Keratinocyte (primary cell): ENCODE results near the gene SYNJ2. TPM values are rescaled to one million over a fixed set of nuclear protein-coding genes. Genes with fewer than 3 reads are reported as not detected.

Experiments used
- DNase-seq: peaks from one replicate; pipeline ENCODE4 v3.0.0-alpha.2; 2011; ENCODE audit warnings: low read depth, missing footprints, low spot score
- FAIRE-seq: peaks from 2 replicates; lab custom pipeline; 2011; peaks lifted over from hg19 to GRCh38; lab: Jason Lieb, UNC
- H2AFZ ChIP-seq: 2 replicates; pipeline ENCODE4 v1.6.0; 2012; ENCODE audit warnings: low read length, control low read depth, inconsistent platforms; ENCODE audit not compliant: control insufficient read depth
- H3K27ac ChIP-seq: 2 replicates; pipeline ENCODE4 v1.5.1; 2011; ENCODE audit warnings: low read length; ENCODE audit not compliant: control insufficient read depth, insufficient read depth
- H3K27me3 ChIP-seq: 3 replicates; pipeline ENCODE4 v1.6.0; 2011; ENCODE audit warnings: low read length; ENCODE audit not compliant: control insufficient read depth, insufficient read depth; ENCODE audit errors: extremely low read depth
- H3K36me3 ChIP-seq, 2 experiments: 2 replicates in 1 of 2; 3 replicates in 1 of 2; pipeline ENCODE4 v1.5.1; 2011; ENCODE audit warnings: low read length in 2 of 2, mild to moderate bottlenecking in 1 of 2; ENCODE audit not compliant: control insufficient read depth in 2 of 2, insufficient read depth in 2 of 2; ENCODE audit errors: extremely low read depth in 1 of 2
- H3K4me1 ChIP-seq: 3 replicates; pipeline ENCODE4 v1.5.1; 2011; ENCODE audit warnings: low read length; ENCODE audit not compliant: control insufficient read depth, insufficient read depth; ENCODE audit errors: extremely low read depth
- H3K4me2 ChIP-seq: 3 replicates; pipeline ENCODE4 v1.6.0; 2011; ENCODE audit warnings: low read depth, low read length; ENCODE audit not compliant: control insufficient read depth, insufficient read depth; ENCODE audit errors: extremely low read depth
- H3K4me3 ChIP-seq, 3 experiments: fragments of 200-600 bp in 1 of 3; sonication (generic) in 1 of 3; 2 replicates in 2 of 3; 3 replicates in 1 of 3; pipeline ENCODE4 v1.5.1; 2011 to 2016; ENCODE audit warnings: low read length in 3 of 3, mild to moderate bottlenecking in 3 of 3, control low read depth in 2 of 3, inconsistent platforms in 1 of 3, low read depth in 1 of 3, mixed read lengths in 1 of 3, mixed run types in 1 of 3, moderate library complexity in 1 of 3; ENCODE audit not compliant: control insufficient read depth in 2 of 3, insufficient read depth in 2 of 3; ENCODE audit errors: extremely low read depth in 1 of 3
- H3K79me2 ChIP-seq: 2 replicates; pipeline ENCODE4 v1.6.0; 2012; ENCODE audit warnings: low read length; ENCODE audit not compliant: control insufficient read depth, insufficient read depth
- H3K9ac ChIP-seq: 3 replicates; pipeline ENCODE4 v1.6.0; 2011; ENCODE audit warnings: low read length; ENCODE audit not compliant: control insufficient read depth, insufficient read depth; ENCODE audit errors: extremely low read depth
- H3K9me1 ChIP-seq: 3 replicates; pipeline ENCODE4 v1.6.0; 2011; ENCODE audit warnings: low read length; ENCODE audit not compliant: control insufficient read depth, insufficient read depth; ENCODE audit errors: extremely low read depth
- H3K9me3 ChIP-seq: 2 replicates; pipeline ENCODE4 v1.5.1; 2012; ENCODE audit warnings: low read depth, low read length; ENCODE audit not compliant: control insufficient read depth
- H4K20me1 ChIP-seq: 3 replicates; pipeline ENCODE4 v1.6.0; 2011; ENCODE audit warnings: low read length; ENCODE audit not compliant: control insufficient read depth, insufficient read depth; ENCODE audit errors: extremely low read depth
- EZH2 ChIP-seq: IDR thresholded peaks from one replicate; pipeline ENCODE4 v1.6.1; 2012; ENCODE audit warnings: inconsistent platforms, mild to moderate bottlenecking, low read length, moderate library complexity
- dilution Hi-C: fragments of 300-500 bp; cut with MboI; formaldehyde crosslinking; loops from one replicate; pipeline ENCODE4 v1.7.0; 2020; ENCODE audit warnings: low sequenced_read_pairs; ENCODE audit not compliant: extremely low pct_ligation_motif_present
- polyA plus RNA-seq, 5 experiments: library from polyadenylated mRNA; depleted of rRNA in 3 of 5; stranded (reverse) in 3 of 5; stranded (forward) in 1 of 5; unstranded in 1 of 5; fragments of >200 nt; gene quantifications; 1 replicate in 1 of 5; 2 replicates in 3 of 5; 3 replicates in 1 of 5; pipeline versions ENCODE4 v1.2.1 to v1.2.3, GENCODE V29; 2011 to 2012; ENCODE audit warnings: missing spikeins in 2 of 5, low read depth in 1 of 5, low replicate concordance in 1 of 5
- TF ChIP-seq, protein P1 (sequence below), 3 experiments: IDR thresholded peaks in 1 of 3; conservative IDR thresholded peaks in 1 of 3; optimal IDR thresholded peaks in 1 of 3; 2 replicates in 2 of 3; 3 replicates in 1 of 3; pipeline versions ENCODE3 to v1.5.1; 2011; ENCODE audit warnings: low read length in 3 of 3, mild to moderate bottlenecking in 3 of 3, moderate library complexity in 2 of 3, control low read depth in 1 of 3, inconsistent platforms in 1 of 3; ENCODE audit not compliant: insufficient read depth in 2 of 3; ENCODE audit errors: extremely low read depth in 1 of 3

SYNJ2 gene
- polyA plus RNA-seq, 1 donor (not counting 4 experiments of a cell fraction or from before 2014, with no cell fraction given) = 8.6 TPM

DNA sequence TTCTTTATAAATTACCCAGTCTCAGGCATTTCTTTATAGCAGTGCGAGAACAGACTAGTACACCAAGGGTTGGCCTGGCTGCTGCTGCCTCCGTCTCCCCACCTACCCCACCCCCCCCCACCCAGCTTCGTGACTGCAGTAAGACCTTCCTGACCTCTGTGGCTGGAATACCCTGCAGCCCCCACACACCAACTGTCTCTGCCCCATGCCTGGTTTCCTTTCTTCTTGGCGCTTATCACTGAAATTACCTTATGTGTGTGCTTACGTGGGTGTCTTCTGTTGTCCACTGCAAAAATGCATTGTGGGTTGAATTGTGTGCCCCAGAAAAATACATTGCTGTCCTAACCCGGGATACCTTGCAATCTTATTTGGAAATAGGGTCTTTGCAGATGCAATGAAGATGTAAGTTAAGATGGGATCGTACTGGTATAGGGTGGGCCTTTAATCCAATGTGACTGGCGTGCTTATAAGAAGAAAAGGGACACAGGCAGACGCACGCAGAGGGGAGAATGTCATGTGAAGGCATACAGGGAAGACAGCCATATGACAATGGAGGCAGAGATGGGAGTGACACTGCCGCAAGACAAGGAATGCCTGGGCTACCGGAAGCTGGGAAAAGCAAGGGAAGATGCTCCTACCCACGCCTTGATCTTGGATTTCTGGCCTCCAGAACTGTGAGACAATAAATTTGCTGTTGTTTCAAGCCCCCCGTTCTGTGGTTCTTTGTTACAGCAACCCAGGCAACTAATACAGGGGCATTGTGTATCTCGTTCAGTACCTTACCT lies 15.4 kb downstream of the SYNJ2 start:
- no peak for FAIRE-seq
- Histone ChIP-seq H4K20me1 (no peaks in the 10 kb centered on the region), H3K27ac (no peak overlapping the region)

DNA sequence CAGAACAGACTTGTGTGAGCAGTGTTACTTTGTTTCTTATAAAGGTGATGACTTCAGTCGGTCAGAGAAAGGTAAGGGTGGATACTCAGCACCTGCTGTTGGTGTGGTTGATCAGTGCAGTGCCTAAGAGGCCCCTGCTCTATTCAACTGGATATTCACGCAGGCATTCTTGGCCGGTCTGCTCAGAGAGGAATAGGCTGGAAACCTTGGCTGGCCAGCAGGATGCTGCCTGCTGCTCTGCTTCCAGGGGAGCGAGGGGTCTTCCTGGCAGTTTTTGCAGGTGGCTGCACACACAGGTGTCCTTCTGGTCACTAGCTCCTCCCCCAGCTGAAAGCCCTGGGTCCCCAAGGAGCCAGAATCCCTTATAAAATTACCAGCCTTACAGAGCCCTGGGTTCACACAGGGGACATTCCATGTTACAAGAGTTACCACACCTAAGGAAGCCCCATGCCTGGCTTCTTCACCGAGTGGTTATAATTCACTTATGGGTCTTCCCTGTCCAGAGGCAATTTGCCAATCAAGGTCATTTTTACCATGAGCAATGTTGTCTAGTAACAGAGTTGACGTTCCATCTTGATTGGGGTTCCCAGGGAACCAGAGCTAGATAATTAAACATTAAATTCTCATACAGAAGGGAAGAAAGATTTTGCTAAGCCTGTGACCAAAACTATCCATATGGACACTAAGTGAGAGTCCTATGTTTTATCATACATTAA lies 16.4 kb downstream of the SYNJ2 start:
- Histone ChIP-seq H3K9me1 (no peaks in the 10 kb centered on the region), H3K4me3 (no peak overlapping the region), H3K4me2 (no peak overlapping the region), H3K9me3 (no peaks in the 10 kb centered on the region), H3K27ac (no peak overlapping the region), H3K27me3 (no peaks in the 10 kb centered on the region), H3K4me1 (peaks cover 14% of the 10 kb centered on the region), H3K79me2 (peaks cover 28% of the 10 kb centered on the region), H3K36me3 (no peaks in the 10 kb centered on the region), H4K20me1 (no peaks in the 10 kb centered on the region), H3K9ac (no peak overlapping the region), H2AFZ (no peak overlapping the region)
- no peak for DNase-seq
- TF ChIP-seq, protein P1, sequence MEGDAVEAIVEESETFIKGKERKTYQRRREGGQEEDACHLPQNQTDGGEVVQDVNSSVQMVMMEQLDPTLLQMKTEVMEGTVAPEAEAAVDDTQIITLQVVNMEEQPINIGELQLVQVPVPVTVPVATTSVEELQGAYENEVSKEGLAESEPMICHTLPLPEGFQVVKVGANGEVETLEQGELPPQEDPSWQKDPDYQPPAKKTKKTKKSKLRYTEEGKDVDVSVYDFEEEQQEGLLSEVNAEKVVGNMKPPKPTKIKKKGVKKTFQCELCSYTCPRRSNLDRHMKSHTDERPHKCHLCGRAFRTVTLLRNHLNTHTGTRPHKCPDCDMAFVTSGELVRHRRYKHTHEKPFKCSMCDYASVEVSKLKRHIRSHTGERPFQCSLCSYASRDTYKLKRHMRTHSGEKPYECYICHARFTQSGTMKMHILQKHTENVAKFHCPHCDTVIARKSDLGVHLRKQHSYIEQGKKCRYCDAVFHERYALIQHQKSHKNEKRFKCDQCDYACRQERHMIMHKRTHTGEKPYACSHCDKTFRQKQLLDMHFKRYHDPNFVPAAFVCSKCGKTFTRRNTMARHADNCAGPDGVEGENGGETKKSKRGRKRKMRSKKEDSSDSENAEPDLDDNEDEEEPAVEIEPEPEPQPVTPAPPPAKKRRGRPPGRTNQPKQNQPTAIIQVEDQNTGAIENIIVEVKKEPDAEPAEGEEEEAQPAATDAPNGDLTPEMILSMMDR (optimal IDR thresholded peaks at IDR 0.05 in 1 of 3, IDR thresholded peaks at IDR 0.05 in 1 of 3, conservative IDR thresholded peaks at IDR 0.05 in 1 of 3; ENCODE audit: extremely low read depth in 1 of 3, insufficient read depth in 2 of 3, low read length in 3 of 3) = no peak
- TF ChIP-seq EZH2 = no peak
- FAIRE-seq = no peak
- dilution Hi-C loops = no loop called here

More for the DNA sequence above, 15.4 kb downstream of the SYNJ2 start:
- TF ChIP-seq, protein P1 (optimal IDR thresholded peaks at IDR 0.05 in 1 of 3, IDR thresholded peaks at IDR 0.05 in 1 of 3, conservative IDR thresholded peaks at IDR 0.05 in 1 of 3; ENCODE audit: extremely low read depth in 1 of 3, insufficient read depth in 2 of 3, low read length in 3 of 3) = no peak
- TF ChIP-seq EZH2 = no peak
- Histone ChIP-seq H3K9me3 (no peaks in the 10 kb centered on the region), H3K9me1 (no peaks in the 10 kb centered on the region), H3K27me3 (no peaks in the 10 kb centered on the region), H3K79me2 (peaks cover 33% of the 10 kb centered on the region), H3K4me2 (no peak overlapping the region), H3K4me1 (peaks cover 4% of the 10 kb centered on the region), H3K9ac (no peak overlapping the region), H3K4me3 (no peak overlapping the region), H3K36me3 (no peaks in the 10 kb centered on the region), H2AFZ (no peak overlapping the region)
- dilution Hi-C loops = no loop called here
- DNase-seq = no peak
